OCI-LY1 (cell line): Measurements from ENCODE around the gene ZNF382.

Source experiments
- EZH2 ChIP-seq: fragments of 200-600 bp; sonication (generic), shearing (Covaris generic); IDR thresholded peaks from 2 replicates; pipeline ENCODE4 v1.8.0; 2017; ENCODE audit warnings: borderline replicate concordance, mixed run types, mild to moderate bottlenecking, antibody characterized with exemption, low read length, moderate library complexity, mixed read lengths
- TF ChIP-seq, protein P1 (sequence below): fragments of 200-600 bp; sonication (generic), shearing (Covaris generic); IDR thresholded peaks from 2 replicates; pipeline ENCODE4 v1.5.1; 2017; ENCODE audit warnings: mild to moderate bottlenecking, antibody characterized with exemption, low read length, moderate library complexity, mixed read lengths

DNA sequence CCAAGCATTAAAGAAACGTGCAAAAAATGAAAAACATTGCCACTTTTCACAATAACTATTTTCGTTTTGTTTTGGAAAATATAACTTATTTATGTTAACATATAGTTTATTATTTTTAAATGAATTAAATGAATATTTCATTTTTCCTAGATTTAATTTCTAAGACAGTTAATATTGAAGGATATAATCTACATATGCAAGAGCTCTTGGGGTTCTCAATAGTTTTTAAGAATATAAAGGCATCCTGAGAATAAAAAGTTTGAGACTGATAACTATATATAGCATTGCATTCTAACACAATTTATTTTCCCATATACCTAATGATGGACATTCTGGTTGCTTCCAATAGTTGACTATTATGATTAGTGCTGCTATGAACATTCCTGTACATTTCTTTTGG, 41.6 kb downstream of the ZNF382 start:
- TF ChIP-seq, protein P1, sequence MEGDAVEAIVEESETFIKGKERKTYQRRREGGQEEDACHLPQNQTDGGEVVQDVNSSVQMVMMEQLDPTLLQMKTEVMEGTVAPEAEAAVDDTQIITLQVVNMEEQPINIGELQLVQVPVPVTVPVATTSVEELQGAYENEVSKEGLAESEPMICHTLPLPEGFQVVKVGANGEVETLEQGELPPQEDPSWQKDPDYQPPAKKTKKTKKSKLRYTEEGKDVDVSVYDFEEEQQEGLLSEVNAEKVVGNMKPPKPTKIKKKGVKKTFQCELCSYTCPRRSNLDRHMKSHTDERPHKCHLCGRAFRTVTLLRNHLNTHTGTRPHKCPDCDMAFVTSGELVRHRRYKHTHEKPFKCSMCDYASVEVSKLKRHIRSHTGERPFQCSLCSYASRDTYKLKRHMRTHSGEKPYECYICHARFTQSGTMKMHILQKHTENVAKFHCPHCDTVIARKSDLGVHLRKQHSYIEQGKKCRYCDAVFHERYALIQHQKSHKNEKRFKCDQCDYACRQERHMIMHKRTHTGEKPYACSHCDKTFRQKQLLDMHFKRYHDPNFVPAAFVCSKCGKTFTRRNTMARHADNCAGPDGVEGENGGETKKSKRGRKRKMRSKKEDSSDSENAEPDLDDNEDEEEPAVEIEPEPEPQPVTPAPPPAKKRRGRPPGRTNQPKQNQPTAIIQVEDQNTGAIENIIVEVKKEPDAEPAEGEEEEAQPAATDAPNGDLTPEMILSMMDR = no peak
- TF ChIP-seq EZH2 = no peak
